ENCODE results near the gene MAFG.

The MAFG gene

DNA sequence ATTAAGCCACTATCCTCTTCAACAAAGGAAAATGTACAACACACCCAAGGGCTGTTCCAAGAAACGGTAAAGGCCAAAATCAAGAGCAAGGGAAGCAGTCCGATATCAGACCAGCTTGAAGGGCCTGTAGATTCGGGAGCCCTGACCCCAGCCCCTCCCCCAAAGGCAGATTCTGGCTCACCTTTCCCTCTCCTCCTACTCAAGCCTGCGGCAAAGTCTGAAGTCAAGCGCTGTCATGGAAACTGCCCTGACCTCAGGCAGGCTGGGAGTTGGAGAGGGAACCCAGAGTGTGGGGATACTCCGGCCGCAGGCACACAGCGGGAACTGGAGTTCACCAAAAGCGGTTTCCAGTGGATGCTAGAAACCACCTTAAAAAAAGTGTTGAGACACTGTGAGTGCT, 37.9 kb downstream of the MAFG start:
- DNase-seq, result no peak

DNA sequence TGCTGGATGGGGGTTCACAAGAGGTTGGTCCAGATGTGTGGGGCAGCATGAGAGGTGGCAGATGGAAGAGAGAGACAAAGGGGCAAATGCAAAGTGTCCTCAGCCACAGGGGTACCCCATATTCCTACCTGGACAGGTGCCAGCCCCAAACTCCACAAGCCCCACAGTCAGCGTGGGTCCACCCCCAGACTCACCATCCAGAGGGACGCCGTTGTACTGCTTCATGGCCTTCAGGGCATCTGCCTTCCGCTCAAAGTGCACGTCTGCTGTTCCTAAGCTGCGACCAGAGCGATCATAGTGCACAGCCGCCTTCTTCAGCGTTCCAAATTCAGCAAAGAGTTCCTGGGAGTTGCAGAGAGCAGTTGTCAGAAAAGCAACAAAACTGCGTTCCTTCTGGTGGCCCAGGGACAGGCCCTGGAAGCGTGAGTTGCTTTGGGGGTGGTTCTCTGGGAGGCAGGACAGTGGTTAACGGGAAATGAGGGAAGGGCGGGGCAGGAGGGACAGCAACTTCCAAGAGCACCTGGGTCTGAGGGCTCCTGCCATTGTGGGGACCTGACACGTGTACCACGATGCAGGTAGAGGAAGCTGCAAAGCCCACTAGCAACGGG, 38.4 kb downstream of the MAFG start:
- DNase-seq, result no peak

DNA sequence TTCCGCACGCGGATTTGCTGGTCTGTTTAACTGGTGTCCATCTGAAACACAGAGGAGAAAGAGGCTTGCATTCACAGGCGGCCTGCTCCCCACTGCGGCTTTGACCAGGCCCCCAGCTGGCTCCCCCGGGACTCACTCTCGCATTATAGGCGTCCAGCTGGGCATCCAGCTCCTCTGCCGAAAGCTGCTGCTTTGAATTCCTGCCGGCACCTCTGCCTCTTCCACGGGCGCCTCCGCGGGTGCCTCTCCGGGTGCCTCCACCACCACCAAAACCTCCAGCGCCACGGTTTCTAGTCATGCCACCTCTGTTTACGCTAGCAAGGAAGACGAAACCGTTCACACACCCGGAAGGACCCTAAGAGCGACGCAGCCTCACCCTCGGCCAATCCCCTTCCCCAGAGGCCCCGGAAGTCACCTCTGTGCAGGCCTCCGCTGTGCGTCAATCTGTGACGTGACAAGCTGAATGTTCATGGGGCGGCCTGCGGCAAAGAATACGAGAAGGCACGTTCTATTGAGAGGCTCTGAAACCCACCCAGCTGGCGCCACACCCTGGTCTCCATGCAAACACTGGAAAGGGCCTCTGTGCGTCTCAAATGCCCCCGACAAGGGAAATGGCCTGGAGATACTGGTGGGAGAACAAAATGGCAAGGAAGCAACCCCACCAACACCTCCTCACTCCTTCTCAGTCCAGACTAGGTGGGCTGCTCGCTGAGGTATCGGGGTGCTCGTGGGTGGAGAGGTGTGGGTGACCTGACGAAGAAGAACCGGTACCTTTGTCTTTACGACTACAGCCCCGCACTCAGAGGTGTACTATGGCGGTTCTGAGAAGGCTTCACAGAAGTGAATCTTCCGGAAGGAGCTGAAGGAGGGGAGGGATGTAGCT, 39.2 kb downstream of the MAFG start:
- DNase-seq, result no peak

DNA sequence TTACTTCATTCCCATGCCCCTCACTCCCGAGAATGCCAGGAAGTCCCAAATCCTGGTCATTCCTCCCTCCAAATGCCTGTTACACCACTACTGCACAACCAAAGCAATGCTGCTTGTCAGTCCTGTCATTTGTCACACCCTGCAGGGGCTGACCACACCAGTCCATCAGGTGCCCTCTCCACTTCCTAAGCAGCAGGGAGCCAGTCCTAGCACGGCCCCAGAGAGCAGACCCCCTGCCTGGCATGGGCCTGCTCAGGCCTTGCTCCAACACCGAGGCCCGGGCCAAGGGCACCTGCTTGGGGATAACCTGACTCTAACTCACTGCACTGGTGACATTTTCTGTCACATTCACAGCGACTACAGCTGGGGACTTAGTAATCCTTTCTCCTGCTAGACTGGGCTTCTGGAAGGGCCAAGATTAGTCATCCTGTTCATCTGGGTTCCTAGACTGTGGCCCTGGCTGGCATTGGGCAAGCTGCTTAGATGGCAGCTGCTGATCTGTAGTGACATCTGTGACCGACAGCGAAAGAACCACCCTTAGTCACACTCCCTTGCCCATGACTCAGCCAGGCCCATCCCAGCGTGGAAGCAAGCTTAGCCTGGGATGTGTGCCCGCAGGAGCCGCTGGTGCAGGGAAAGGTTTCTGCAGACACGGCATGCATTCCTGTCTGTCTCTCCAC, 41.5 kb downstream of the MAFG start:
- DNase-seq, result no peak

DNA sequence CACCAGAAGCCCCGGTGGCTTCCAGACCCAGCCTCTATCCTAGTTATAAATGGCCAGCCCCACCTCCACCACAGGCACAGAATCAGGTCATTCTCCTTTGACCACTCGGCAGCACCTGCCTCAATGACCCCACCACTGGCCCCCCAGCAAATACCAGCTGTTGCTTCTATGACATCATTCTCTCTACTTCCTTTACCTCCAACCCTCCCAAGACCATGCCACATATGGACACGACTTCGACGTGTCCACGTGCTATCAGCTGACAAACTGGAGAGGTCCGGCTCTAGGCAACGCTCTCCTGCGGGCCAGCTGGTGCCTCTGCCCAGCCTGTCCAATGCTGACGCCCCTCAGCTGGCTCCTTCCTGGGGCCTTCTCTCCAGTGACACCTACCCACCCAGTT, 42.1 kb downstream of the MAFG start:
- DNase-seq, result no peak

DNA sequence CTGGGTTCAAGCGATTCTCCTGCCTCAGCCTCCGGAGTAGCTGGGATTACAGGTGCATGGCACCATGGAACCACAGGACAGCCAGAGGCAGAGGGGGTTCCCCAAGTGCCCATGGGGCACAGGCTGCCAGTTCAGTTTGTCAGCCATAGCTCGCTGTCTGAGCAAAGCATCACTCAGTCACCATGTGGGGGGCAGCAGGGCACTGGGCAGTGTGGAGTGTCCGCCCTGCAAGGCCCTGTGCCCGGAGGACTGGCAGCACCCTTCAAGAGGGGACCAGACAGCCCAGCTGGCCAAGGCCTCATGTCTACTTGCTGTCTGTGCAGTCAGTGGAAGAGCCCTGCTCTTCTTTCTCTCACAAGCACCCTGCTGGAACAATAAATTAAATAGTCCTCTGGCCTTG, 42.6 kb downstream of the MAFG start:
- DNase-seq, result no peak

DNA sequence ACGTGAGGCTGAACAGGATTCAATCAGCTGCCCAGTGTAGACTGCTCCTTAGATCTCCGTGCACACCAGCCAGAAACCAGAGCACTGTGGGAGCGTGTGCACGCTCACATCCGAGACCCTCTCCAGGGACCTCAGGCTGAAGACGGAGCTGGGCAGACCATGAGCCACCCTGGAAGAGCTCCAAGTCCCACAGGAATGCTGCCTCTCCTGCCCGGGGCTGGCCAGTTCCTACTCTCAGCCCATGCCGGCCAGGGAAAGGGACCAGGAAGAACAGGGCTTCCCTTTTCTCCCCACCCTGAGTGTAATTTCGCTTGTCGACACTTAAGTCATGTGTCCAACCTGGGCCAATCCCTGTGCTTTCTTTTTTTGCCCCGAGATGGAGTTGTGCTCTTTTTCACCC, 43.0 kb downstream of the MAFG start:
- no peak for DNase-seq

DNA sequence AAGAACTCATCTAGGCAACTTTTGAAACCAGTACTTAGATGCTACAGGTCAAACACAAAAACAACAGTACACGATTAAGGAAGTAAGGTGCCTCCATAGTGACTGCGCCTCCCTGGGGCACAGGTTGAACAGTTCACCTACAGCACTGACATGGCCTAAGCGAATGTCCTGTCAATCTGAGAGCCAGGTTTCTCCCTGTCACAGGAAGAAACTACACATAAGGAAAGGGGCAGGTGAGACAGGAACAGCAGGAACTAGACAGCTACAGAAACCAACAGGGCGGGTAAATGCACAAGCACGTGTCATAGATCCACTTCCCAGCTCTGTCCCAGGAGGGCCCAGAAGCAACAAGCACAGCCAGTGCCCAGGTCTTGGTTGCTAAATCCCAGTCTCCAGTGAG, 48.4 kb downstream of the MAFG start:
- DNase-seq, result no peak

DNA sequence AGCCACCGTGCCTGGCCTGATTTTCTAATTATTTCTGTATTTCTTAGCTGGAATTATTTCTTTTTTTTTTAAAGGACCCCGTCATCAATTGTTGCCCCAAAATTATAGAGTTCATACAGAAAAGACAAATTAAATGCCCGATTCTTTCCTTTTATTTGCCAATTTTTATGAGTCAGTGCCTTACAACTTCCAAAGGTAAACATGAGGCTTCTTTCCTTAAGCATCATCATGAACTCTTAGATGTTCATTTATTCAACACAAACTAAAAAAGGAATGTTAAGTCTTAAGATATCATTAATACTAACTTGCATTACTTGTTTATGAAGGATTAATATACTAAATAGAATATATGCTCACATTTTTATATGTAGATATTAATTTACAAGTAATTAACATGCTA, 49.2 kb downstream of the MAFG start:
- no peak for DNase-seq

DNA sequence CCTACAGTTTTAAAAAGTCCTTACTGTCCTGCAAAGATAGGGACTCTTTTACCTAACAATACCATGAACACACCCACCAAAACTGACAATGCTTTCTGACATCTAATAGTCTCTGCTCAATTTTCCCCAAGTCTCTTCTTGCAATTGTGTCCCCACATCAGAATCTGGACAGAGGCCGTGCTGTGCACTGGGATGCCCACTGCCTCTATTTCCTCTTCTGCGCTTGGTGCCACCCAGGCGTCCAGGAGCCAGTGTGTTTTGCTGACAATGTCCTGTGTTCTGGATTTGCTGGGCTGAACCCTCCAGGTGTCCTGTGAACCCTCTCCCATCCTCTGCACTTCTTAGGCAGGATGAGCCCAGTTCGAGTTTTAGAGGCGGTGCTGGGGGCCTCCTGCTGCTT, 50.0 kb downstream of the MAFG start:
- no peak for DNase-seq

DNA sequence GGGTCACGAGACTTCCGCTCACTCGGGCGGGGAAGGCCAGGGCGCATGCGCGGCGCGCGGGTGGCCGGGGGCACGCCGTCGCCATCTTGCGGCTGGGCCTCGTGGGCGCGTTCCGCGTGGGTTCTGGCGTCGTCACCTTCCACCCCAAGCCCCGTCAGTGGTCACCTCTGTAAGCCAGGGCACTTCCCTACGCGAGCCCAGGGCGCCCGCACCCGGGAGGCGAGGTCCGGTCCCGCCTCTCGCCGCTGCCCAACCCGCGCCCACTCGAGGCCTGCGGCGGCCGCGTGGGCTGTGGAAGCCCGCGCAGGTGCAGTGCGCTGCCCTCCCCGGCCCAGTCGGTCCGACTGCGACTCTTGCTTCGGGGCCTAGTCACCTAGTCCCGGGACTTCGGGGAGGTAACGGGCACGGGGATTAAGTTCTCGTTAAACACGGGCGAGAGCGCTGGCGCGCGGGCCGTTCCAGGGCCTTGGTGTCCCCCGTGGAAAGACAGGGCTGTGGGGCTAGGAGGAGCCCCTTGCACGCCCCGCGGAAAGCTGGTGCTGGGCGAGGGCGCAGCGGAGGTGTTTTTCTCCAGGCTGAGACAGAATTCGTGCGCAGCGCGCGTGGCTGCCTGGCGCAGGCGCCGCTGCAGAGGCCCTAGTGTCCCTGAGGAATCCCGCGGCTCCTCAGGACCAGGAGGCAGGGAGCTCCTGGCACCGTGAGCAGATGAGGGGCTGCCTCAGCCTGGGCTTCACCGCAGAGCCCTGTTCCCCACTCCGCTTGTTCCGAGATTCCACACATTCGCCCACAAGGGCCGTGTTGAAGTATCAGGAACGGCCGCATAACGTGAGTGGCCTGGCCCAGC, 55.9 kb downstream of the MAFG start:
- DNase-seq, result peak; percentile 94

DNA sequence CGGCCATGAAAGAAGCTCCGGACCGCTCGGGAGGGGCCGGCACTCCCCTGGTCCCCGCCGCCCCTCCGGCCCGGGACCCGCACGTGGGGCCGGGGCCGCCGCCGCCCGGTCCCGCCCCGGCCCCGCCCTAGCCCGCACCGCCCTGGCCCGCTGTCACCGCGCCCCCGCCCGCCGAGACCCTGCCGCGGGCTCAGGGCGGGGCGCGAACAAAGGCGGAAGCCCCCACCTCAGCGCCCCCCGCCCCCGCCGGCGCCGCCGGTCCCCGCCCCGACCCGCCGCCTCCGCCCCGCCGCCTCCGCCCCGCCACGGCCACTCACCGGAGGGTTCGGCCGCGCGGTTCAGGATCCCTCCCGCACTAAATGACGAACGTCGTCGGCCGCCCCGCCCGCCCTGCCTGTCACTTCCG, 56.6 kb downstream of the MAFG start, which contains the start of gene ARHGDIA:
TSS of gene ARHGDIA (minus strand) at position 357 of the 406 bp plus-strand sequence. CDS start 1,407 bp downstream, outside the sequence.
- DNase-seq, result no peak

DNA sequence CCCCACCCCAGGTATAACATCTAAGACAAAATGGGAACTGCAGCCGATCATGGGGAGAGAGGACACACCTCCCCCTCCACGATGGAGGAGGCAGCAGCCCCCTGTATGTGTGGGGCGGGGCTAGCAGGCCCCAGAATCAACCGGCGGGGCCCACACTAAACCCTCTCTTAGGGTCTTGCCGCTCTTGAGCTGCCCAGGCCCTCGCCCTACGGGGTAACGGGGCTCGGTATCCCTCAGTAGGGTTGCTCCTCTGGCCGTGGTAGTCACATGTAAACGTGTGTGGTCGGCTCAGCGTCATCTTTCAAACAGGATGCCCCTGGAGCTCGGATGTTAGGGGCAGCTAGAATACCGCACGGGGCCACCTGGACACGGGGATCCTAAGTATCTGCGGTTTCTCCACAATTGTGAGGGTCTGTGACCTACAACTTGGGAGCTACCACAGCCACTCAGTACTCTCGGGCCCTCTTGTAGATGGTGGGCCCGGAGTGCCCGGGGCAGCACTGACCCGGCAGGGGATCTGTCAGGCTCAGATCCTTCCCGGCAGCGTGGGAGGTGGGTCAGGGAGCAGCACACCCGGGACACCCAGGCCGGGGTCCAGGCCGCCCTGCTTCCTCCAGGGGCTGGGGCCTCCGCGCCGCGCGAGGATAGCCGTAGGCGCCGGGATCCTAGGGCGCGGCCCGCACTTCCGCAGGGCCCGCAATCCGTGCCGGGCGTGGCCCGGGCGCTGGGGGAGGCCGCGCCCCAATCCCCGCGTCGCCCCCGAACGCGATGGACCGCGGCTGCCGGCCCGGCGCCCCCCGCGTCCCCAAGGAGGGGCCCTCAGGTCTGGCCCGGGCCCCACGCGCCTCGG, 57.2 kb downstream of the MAFG start:
- DNase-seq, result peak; percentile 48

DNA sequence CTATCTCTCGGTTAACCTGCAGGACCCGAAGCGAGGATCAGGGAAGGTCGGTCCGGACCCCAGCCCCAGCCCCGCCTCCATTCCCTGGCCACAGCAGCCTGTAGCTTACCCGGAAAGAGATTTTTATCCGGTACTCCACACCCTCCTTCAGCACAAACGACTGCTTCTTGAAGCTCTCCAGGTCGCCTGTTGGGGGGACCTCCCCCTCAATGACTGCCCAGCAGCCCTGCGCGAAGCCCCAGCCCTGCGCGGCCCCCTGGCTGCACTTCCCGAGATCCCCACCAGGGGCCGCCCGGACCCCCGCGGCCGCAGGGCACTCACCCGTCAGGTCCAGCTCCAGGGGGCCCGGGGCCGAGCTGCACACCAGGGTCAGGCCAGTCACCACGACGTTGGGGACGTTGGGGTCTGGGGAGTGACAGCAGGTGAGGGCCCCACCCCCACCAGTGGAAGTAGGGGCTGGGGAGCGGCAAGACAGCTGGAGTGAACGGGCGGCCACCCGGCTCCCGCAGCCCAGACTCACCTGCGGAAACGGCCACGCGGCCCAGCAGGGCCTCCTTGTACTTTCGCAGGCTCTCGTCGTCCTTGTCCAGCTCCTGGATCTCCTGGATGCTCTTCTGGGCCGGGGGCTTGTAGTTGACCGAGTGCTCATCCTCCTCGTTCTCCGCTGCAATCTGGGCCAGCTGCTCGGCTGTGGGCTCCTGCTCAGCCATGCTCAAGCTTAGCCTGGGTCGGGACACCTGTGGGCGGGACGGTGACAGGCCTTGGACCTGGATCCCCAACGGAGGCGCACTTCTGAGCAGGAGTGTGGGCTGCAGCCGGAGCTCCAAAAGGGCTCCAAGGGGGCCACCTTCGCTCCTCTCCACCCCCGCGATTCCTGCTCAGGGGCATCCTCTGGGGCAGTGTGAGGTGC, 58.1 kb downstream of the MAFG start:
- no peak for DNase-seq

DNA sequence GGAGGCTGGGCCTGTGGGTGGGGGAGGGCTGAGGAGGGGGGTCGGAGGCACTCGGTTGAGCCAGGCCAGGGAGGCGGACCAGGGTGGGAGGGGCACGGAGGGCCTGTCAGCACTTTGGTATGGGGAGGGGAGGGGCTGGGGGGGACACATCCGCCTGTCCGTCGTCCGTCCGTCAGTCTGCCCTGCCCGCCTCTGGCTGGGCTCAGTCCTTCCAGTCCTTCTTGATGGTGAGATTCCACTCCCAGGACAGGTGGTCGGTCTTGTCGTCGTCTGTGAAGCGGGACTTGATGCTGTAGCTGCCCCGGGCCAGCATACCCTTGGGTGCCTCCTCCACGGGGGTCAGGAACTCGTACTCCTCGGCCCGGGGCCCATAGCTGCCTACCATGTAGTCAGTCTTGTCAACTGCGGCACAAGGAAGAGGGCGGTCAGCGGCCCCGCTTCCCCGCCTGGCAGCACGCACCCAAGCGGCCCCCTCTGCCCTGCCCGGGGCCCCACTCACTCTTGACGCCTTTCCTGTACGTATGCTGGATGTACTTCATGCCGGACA, 58.8 kb downstream of the MAFG start:
- DNase-seq, result no peak

Data from CD4-positive, alpha-beta T cell treated with Interferon gamma for 1 hour (primary cell).